GM21529 (cell line): ENCODE results near the gene GRM2.

Experiments
- ATAC-seq: cut with Tn5 transposase; IDR thresholded peaks from one replicate; pipeline ENCODE4 v1.9.1; 2021; ENCODE audit not compliant: unreplicated experiment

GRM2 gene

GRCh38 chr3:51704511-51704950 is 2.3 kb upstream of the GRM2 start:
- ATAC-seq: no peak

- no peak for ATAC-seq
These were observed 1.4 kb upstream of the GRM2 start for GRCh38 chr3:51705276-51706020.

GRCh38 chr3:51706021-51706485 is 815 bp upstream of the GRM2 start:
- no peak for ATAC-seq

- no peak for ATAC-seq
These were observed 1.5 kb downstream of the GRM2 start for GRCh38 chr3:51708216-51708845.

- no peak for ATAC-seq
These were observed 2.1 kb downstream of the GRM2 start for GRCh38 chr3:51709004-51709420.

GRCh38 chr3:51709675-51710074 is 2.8 kb downstream of the GRM2 start:
- no peak for ATAC-seq

- no peak for ATAC-seq
These were observed 3.9 kb downstream of the GRM2 start for GRCh38 chr3:51710631-51711351.

GRCh38 chr3:51711352-51712037 is 4.6 kb downstream of the GRM2 start:
- ATAC-seq: no peak

- no peak for ATAC-seq
These were observed 5.2 kb downstream of the GRM2 start for GRCh38 chr3:51712038-51712420.

- no peak for ATAC-seq
These were observed 5.7 kb downstream of the GRM2 start for GRCh38 chr3:51712511-51712931.

- ATAC-seq: no peak
These were observed 6.1 kb downstream of the GRM2 start for GRCh38 chr3:51712963-51713362.

GRCh38 chr3:51715231-51715976 is 8.5 kb downstream of the GRM2 start:
- ATAC-seq: no peak

- ATAC-seq: no peak
These were observed 9.1 kb downstream of the GRM2 start for GRCh38 chr3:51715977-51716294.

GRCh38 chr3:51716805-51717204 is 9.9 kb downstream of the GRM2 start:
- no peak for ATAC-seq

GRCh38 chr3:51717446-51717845 is 10.6 kb downstream of the GRM2 start:
- no peak for ATAC-seq

- ATAC-seq: no peak
These were observed 11.1 kb downstream of the GRM2 start for GRCh38 chr3:51717947-51718346.

GRCh38 chr3:51718547-51719409 is 11.9 kb downstream of the GRM2 start:
- ATAC-seq: no peak

GRCh38 chr3:51719410-51720025 is 12.7 kb downstream of the GRM2 start:
- no peak for ATAC-seq

GRCh38 chr3:51720292-51721061 is 13.6 kb downstream of the GRM2 start:
- ATAC-seq: no peak
